HL-60 (cell line): Measurements from ENCODE around the gene STRIT1.

Source experiments
- GABPA ChIP-seq: IDR thresholded peaks from 2 replicates; pipeline ENCODE4 v1.6.1; 2012; ENCODE audit warnings: low read depth
- POLR2AphosphoS5 ChIP-seq: IDR thresholded peaks from 2 replicates; pipeline ENCODE4 v1.6.1; 2012; ENCODE audit warnings: low read depth
- SPI1 ChIP-seq: IDR thresholded peaks from 2 replicates; pipeline ENCODE4 v1.6.1; 2012; ENCODE audit warnings: low read depth, mild to moderate bottlenecking, borderline replicate concordance
- TF ChIP-seq, protein P1 (sequence below): IDR thresholded peaks from one replicate; pipeline ENCODE4 v1.5.1; 2011; ENCODE audit warnings: low read length, control low read depth, inconsistent platforms; ENCODE audit not compliant: insufficient read depth
- TF ChIP-seq, protein P2 (sequence below): IDR thresholded peaks from 2 replicates; pipeline ENCODE4 v1.6.1; 2012; ENCODE audit warnings: low read depth; ENCODE audit not compliant: insufficient replicate concordance

DNA sequence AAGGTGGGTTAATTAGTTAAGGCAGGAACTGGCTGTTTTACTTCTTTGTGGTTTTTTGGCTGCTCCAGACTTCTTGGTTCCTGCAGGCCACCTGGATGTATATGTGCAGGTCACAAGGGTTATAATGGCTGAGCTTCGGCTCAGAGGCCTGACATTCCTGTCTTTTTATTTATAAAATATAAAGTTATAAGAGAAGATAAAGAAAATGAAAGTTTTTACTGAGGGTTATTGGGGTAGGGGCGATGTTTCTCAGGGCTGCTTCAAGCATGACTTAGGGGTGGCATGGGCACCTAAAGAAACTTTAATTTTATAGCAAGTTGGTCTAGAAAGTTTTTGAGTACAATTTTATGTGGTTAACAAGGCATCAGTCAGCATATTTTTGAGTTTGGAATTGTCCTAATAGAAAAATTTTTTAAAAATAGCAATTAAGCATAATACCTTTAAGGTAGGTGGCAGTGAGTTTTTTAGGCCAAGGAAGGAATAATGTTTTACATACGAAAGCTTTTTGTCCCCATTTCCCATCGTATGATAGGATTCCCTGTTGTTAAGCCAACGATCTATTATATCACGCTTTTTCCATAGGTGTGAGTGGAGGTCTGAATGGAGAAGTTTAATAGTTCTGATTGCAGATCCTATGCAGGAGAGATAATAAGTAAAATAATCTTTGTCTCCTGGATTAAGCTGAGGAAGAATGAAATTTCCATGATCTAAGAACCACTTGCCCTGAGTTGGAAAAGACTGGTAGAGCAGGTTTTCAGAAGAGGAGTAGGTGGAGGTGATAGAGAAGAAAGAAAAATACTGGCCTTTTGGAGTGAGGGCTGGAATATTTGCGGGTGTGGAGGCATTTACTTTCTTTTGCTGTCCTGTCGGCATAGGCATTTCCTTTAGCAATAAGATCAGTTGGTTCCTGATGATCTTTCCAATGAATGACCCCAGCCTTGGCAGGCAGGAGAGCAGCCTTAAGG is 10.1 kb downstream of the STRIT1 start:
- TF ChIP-seq, protein P1, sequence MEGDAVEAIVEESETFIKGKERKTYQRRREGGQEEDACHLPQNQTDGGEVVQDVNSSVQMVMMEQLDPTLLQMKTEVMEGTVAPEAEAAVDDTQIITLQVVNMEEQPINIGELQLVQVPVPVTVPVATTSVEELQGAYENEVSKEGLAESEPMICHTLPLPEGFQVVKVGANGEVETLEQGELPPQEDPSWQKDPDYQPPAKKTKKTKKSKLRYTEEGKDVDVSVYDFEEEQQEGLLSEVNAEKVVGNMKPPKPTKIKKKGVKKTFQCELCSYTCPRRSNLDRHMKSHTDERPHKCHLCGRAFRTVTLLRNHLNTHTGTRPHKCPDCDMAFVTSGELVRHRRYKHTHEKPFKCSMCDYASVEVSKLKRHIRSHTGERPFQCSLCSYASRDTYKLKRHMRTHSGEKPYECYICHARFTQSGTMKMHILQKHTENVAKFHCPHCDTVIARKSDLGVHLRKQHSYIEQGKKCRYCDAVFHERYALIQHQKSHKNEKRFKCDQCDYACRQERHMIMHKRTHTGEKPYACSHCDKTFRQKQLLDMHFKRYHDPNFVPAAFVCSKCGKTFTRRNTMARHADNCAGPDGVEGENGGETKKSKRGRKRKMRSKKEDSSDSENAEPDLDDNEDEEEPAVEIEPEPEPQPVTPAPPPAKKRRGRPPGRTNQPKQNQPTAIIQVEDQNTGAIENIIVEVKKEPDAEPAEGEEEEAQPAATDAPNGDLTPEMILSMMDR: no peak
- TF ChIP-seq POLR2AphosphoS5: no peak
- no peak for TF ChIP-seq GABPA
- TF ChIP-seq SPI1: no peak
- TF ChIP-seq, protein P2, sequence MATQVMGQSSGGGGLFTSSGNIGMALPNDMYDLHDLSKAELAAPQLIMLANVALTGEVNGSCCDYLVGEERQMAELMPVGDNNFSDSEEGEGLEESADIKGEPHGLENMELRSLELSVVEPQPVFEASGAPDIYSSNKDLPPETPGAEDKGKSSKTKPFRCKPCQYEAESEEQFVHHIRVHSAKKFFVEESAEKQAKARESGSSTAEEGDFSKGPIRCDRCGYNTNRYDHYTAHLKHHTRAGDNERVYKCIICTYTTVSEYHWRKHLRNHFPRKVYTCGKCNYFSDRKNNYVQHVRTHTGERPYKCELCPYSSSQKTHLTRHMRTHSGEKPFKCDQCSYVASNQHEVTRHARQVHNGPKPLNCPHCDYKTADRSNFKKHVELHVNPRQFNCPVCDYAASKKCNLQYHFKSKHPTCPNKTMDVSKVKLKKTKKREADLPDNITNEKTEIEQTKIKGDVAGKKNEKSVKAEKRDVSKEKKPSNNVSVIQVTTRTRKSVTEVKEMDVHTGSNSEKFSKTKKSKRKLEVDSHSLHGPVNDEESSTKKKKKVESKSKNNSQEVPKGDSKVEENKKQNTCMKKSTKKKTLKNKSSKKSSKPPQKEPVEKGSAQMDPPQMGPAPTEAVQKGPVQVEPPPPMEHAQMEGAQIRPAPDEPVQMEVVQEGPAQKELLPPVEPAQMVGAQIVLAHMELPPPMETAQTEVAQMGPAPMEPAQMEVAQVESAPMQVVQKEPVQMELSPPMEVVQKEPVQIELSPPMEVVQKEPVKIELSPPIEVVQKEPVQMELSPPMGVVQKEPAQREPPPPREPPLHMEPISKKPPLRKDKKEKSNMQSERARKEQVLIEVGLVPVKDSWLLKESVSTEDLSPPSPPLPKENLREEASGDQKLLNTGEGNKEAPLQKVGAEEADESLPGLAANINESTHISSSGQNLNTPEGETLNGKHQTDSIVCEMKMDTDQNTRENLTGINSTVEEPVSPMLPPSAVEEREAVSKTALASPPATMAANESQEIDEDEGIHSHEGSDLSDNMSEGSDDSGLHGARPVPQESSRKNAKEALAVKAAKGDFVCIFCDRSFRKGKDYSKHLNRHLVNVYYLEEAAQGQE: no peak
